DOHH2 (cell line): ENCODE results near the gene COL3A1.

Experiments
- H3F3A ChIP-seq: fragments of 200-600 bp; sonication (generic), shearing (Covaris generic); 2 replicates; pipeline ENCODE4 v1.6.0; 2016; ENCODE audit warnings: antibody characterized with exemption, mild to moderate bottlenecking; ENCODE audit not compliant: control insufficient read depth, insufficient read depth
- H3K27ac ChIP-seq: fragments of 200-600 bp; sonication (generic); 2 replicates; pipeline ENCODE4 v1.5.1; 2014; ENCODE audit warnings: low read depth, mild to moderate bottlenecking, low read length, moderate library complexity
- H3K27me3 ChIP-seq: fragments of 200-600 bp; sonication (generic); 2 replicates; pipeline ENCODE4 v1.6.1; 2014; ENCODE audit warnings: mild to moderate bottlenecking, low read length, mixed read lengths; ENCODE audit not compliant: control insufficient read depth
- H3K36me3 ChIP-seq: fragments of 200-600 bp; sonication (generic); 2 replicates; pipeline ENCODE4 v1.6.1; 2014; ENCODE audit warnings: mild to moderate bottlenecking, low read length, moderate library complexity, mixed read lengths; ENCODE audit not compliant: control insufficient read depth
- H3K4me1 ChIP-seq: fragments of 200-600 bp; sonication (generic); 2 replicates; pipeline ENCODE4 v1.6.1; 2014; ENCODE audit warnings: mild to moderate bottlenecking, low read length, mixed read lengths; ENCODE audit not compliant: control insufficient read depth
- H3K4me2 ChIP-seq: fragments of 200-600 bp; sonication (generic); 2 replicates; pipeline ENCODE4 v1.6.0; 2014; ENCODE audit warnings: mild to moderate bottlenecking, low read length, moderate library complexity
- H3K4me3 ChIP-seq: fragments of 200-600 bp; sonication (generic); 2 replicates; pipeline ENCODE4 v1.5.1; 2014; ENCODE audit warnings: mild to moderate bottlenecking, low read length, mixed read lengths
- H3K79me2 ChIP-seq: fragments of 200-600 bp; sonication (generic); 2 replicates; pipeline ENCODE4 v1.6.1; 2014; ENCODE audit warnings: mild to moderate bottlenecking, low read length, mixed read lengths; ENCODE audit not compliant: control insufficient read depth
- H3K9me2 ChIP-seq: fragments of 200-600 bp; sonication (generic); replicated peaks from 2 replicates; pipeline ENCODE4 v1.6.1; 2014; ENCODE audit warnings: mild to moderate bottlenecking, low read length, mixed read lengths; ENCODE audit not compliant: control insufficient read depth
- H3K9me3 ChIP-seq: fragments of 200-600 bp; sonication (generic); 2 replicates; pipeline ENCODE4 v1.6.1; 2014; ENCODE audit warnings: antibody characterized with exemption, low read length, mixed read lengths; ENCODE audit not compliant: control insufficient read depth, insufficient read depth
- H4K20me1 ChIP-seq: fragments of 200-600 bp; sonication (generic); 2 replicates; pipeline ENCODE4 v1.6.0; 2014; ENCODE audit warnings: low read depth, mild to moderate bottlenecking, antibody characterized with exemption, low read length, moderate library complexity; ENCODE audit not compliant: control insufficient read depth, insufficient read depth
- EZH2phosphoT487 ChIP-seq: fragments of 200-600 bp; sonication (generic); IDR thresholded peaks from 2 replicates; pipeline ENCODE4 v1.6.1; 2017; ENCODE audit warnings: borderline replicate concordance, mild to moderate bottlenecking, antibody characterized with exemption, low read length, moderate library complexity, mixed read lengths
- TF ChIP-seq, protein P1 (sequence below): fragments of 200-600 bp; sonication (generic); IDR thresholded peaks from one replicate; pipeline ENCODE4 v1.5.1; 2014; ENCODE audit warnings: antibody characterized with exemption, mild to moderate bottlenecking, low read depth, low read length; ENCODE audit not compliant: poor library complexity, severe bottlenecking

Gene COL3A1

GRCh38 chr2:188973641-188974040 lies 532 bp upstream of the COL3A1 start:
- Histone ChIP-seq H3K9me2 (no peaks in the 10 kb centered on the region), H3K4me3 (no peak overlapping the region), H3K36me3 (no peaks in the 10 kb centered on the region), H3F3A (no peaks in the 10 kb centered on the region), H3K9me3 (no peaks in the 10 kb centered on the region), H3K4me1 (no peaks in the 10 kb centered on the region), H3K27ac (no peak overlapping the region), H3K79me2 (no peaks in the 10 kb centered on the region), H3K4me2 (no peak overlapping the region), H3K27me3 (no peaks in the 10 kb centered on the region), H4K20me1 (no peaks in the 10 kb centered on the region)
- TF ChIP-seq EZH2phosphoT487 = no peak
- TF ChIP-seq, protein P1, sequence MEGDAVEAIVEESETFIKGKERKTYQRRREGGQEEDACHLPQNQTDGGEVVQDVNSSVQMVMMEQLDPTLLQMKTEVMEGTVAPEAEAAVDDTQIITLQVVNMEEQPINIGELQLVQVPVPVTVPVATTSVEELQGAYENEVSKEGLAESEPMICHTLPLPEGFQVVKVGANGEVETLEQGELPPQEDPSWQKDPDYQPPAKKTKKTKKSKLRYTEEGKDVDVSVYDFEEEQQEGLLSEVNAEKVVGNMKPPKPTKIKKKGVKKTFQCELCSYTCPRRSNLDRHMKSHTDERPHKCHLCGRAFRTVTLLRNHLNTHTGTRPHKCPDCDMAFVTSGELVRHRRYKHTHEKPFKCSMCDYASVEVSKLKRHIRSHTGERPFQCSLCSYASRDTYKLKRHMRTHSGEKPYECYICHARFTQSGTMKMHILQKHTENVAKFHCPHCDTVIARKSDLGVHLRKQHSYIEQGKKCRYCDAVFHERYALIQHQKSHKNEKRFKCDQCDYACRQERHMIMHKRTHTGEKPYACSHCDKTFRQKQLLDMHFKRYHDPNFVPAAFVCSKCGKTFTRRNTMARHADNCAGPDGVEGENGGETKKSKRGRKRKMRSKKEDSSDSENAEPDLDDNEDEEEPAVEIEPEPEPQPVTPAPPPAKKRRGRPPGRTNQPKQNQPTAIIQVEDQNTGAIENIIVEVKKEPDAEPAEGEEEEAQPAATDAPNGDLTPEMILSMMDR = no peak

DNA sequence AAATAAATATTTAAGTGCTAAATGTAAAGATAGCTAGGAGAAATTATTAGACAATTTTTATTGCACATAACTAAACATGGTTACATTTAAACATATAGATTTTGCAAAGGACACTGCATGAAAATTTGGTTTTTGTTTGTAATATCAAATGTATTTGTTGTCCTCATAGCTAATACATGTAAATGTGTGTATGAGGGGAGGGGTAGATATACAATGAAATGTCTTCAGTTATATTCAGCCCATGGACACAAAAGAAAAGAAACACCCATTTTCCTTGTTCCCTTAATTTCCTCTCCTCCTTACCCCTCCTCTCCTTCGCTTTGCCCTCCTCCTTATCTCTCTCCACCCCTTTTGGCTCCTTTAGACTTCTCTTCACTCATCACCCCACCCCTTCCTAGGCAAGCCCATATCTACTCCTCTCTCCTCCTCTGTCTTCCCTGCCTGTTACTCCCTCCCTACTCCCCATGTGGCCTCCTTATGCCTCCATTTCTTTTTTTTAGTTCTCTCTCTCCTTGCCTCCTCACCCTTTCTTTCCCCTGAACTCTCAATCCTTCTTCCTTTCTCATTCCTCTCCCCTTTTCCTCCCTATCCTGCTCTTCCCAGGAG lies 1.4 kb downstream of the COL3A1 start:
- Histone ChIP-seq H3K79me2 (no peaks in the 10 kb centered on the region), H4K20me1 (no peaks in the 10 kb centered on the region), H3K9me2 (no peaks in the 10 kb centered on the region), H3F3A (no peaks in the 10 kb centered on the region), H3K4me2 (no peak overlapping the region), H3K27me3 (no peaks in the 10 kb centered on the region), H3K4me1 (no peaks in the 10 kb centered on the region), H3K36me3 (no peaks in the 10 kb centered on the region), H3K9me3 (no peaks in the 10 kb centered on the region), H3K27ac (no peak overlapping the region), H3K4me3 (no peak overlapping the region)
- no peak for TF ChIP-seq EZH2phosphoT487
- TF ChIP-seq, protein P1 = no peak

DNA sequence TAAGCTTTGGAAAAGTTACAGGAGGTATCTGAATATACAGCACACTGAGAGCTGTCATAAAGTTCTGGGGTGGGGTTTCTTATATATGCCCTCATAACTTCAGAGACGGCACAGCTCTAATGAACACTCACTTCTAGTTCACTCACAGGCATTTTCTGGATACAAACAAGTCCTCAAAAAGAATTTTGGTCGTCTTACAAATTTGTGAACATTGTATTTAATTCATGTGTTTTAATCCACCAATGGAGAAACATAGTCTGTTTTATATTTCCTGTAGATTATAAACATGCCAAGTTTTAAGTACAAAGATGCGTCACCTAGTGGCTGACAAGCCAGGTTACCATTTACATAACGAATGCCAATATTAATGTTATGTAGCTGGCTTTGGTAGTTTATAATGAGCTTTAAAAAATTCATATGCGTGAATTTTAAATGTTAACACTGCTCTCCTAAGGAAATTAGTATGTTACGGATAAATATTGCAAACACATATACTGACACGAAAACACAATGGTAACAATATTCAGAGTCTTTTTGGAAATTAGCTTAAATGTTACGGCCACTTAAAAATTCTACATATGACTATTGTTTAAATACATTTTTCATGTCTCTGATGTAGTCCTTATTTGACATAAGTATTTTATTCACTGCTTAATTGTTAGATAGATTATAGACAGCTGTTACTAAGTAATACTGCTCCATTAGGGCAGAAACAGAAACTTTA lies 2.5 kb downstream of the COL3A1 start:
- H3K4me3 ChIP-seq = no peak overlapping the region
- H3K27ac ChIP-seq = no peak overlapping the region
- no peaks in the 10 kb centered on the region for H3K9me2 ChIP-seq
- no peak overlapping the region for H3K4me2 ChIP-seq
- H4K20me1 ChIP-seq = no peaks in the 10 kb centered on the region
- no peaks in the 10 kb centered on the region for H3K36me3 ChIP-seq
- H3F3A ChIP-seq = no peaks in the 10 kb centered on the region
- H3K79me2 ChIP-seq = no peaks in the 10 kb centered on the region
- H3K27me3 ChIP-seq = no peaks in the 10 kb centered on the region
- H3K4me1 ChIP-seq = no peaks in the 10 kb centered on the region
- no peak for TF ChIP-seq EZH2phosphoT487
- TF ChIP-seq, protein P1 = peak; percentile 54
- no peaks in the 10 kb centered on the region for H3K9me3 ChIP-seq
